ENCODE measurements around the gene MYO1A.
A peak's percentile ranks its signal among the peaks of the same experiment; 100 is the strongest.

The MYO1A gene

DNA sequence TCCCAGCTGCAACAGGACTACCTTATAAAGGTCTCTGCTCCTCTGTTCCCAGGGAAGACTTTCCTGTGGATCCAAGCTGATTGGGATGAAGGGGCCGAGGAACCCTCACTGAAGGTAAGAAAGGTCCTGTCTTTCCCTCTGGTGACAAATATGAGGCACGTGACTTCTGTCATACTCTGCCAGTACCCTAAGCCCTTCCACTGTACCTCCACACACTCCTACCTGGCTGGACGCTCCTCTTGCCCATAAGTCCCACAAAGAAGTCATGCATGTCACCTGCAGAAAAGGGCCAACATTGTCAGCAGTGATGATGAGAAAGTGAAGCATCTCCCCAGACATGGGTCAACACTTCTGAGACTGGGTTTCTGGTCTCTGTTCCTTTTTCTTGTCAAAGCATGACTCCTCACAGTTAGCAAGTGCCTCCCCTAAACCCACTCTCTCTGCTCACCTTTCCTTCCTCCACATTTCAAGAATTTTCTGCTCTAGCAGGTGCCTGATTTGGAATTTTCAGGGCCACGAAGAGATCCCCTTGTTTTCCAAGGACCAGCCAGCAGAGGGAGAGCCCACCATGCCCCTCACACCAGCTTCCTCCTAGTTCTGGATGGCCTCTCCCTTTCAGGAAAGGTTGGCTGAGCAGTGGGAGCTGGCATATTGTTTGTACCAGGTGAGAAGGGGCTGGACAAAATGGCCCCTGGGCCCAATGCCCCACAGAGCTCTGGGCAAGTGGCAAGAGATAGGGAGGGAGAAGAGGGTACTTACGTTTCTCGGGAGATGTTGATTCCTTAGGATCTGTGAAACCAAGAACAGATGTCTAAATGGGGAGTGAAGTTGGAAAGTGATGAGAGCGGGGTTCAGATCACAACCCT, 37.1 kb downstream of the MYO1A start:
- DNase-seq: no peak

DNA sequence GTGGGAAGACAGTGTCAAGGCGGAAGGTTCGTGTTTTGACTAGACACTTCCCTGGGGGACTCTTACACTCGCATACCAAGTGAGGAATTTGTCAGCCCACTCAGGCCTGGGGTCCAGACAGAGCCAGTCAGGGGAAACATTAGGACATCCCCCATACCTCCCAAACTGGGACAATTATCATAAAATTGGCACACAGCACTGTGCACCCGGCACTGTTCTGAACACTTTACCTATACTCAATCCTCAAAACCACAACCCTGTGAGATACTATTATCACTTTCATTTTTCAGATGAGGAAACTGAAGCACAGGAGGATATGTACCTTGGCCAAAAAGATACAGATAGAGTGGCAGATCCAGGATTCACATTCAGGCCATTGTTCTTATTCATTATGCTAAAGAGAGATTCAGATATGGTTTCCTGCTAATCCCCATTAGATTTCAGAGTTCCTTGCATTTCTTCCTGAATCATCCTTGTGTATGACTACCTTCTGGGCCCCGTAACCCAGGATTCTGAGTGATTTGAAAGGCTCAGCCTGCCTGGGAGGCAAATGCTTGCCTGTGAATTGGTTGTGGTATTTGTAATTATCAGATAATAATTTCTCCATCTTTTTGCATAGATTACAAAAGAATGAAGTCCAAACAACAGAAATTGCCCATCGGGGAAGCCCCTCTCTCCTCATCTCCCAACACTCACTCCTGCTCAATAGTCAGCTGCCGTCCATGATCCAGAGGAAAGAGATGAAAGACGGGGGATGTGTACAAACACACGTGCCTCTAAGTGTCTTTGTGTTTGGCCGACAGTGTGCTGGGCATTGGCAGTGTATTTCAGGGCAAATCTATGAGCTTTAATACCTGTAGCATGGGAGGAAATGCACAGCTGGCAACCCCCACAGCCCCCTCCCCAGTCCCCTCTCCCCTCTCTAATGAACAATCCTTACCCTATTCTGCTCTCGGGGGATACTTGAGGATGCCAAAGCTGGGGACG, 38.2 kb downstream of the MYO1A start:
- DNase-seq: no peak

DNA sequence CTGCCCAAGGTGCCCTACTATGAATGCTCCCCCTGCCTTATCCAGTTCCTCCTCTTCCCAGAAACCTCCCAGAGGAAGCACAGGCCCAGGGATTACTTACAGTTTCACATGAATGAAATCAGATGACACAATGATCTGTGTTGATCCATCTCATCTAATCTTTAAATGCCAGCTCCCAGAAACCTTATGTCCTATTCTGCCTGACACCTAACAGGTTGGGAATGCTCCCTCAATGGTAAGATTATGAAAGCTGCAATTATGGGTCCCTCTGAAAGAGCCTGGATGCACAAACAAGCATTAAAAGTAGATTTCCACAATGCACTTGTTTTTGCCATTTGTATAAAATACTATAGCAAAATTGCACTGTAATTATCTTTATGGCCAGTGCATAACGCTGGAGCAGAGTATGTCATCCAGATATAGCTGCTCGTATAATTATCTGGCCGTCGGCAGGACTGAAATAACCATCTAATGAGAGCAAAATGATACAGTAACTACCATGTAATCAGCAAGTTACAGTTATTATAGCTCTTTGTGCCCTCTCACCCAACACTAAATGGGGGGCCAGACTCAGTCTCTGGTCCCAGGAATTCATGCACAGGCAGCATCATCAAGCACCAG, 39.2 kb downstream of the MYO1A start:
- DNase-seq: no peak

DNA sequence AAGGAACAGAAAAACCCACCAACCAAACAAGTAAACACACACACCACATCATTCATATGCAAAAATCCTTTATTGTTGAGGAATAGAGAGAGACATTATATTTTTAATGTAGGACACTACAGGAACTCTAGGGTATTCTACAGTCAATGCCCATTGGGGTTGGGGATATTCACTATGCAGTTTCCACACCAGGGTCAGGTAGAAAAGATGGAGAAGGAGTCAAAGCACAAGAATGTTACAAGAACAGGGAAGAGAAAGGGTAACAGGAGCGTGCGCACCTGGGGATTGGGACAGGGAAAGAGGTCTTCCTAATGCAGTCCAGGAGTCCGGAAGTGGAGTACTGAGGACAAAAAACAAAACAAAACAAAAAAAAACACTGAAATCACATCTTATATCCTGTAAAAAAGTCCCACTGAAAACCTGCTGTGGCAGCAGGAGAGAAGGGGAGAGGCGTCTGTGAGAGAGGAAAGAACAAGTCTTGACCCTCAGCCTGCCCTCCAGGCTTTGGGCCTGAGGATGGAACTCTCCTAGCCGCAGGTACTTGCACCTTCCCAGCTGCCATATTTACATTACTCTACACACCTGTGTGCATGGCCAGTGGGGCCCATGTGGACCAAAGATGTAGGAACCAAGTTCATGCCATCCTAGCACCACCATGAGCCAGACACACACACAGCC, 39.8 kb downstream of the MYO1A start:
- DNase-seq: no peak

GRCh38 chr12:57008178-57008577, 41.8 kb downstream of the MYO1A start:
- DNase-seq: no peak

DNA sequence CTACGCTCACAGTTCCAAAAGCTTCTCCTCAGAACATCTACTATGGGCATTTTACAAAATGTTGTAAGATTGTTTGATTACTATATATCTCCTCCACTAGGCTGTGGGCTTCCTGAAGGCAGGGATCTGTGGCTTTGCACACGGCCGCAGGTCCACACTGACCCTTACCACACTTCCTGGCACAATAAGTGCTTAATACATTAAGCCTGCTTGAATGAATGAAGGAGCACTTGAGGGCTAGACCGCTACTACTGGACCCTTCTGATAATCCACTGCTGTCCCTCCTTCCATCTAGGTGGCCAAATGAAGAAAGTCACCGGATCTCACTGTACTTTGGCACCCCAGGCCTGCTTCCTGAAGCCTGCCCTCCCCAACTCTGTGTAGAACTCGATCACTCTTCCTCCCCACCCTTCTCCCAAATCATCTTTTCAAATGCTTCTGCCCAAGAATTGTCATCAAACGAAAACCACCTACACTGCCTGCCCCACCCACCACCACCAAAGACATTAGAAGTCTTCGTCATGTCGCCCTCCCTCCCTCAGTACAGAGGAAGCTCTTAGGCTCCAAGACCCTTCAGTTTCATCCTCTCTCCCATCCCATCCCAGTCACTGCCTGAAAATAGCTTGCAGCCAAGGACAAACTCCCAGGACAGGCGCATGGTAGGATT, 43.0 kb downstream of the MYO1A start:
- DNase-seq: no peak

DNA sequence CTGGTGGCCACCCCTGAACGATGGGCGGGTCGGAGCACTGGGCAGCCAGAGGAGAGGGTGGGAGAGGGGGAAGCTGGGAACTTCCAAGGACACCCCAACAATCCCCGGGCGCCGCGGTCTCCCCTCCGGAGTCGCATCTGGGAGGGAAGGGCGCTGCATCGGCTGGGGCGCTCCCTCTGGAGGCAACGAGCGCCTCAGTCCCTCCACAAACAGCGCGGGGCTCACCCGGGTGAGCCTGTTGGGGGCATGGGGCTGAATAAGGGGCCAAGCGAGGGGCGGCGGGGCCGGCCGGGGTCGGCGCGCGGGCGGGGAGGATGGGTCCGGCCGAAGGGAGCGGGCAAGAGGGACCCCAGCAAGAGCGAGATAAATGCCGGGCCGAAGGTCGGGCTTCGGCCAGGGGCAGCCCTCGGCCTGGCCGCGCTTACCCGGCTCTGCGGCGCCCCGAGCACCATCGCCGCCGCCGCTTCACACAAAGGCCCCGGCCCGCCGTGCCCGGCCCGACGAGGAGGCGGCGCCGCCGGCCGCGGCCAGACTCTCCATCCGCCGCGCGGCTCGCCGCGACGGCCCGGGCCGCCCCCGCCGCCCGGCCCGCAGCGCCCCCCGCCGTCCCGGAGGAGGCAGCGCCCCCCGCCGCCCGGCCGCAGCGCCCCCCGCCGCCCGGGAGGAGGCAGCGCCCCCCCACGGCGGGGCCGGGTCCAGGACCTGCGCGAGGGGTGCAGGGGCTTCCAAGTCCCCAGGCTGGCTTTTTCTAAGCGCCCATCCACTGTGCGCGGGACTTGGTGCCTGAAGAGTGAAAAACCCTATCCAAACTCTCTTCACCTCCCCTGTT, 43.7 kb downstream of the MYO1A start, which contains the start of gene ZBTB39:
Gene ZBTB39 (minus strand): TSS at position 567 of the 829 bp plus-strand sequence. CDS start 1,629 bp downstream, outside the sequence.
- peak; percentile 63 for DNase-seq

DNA sequence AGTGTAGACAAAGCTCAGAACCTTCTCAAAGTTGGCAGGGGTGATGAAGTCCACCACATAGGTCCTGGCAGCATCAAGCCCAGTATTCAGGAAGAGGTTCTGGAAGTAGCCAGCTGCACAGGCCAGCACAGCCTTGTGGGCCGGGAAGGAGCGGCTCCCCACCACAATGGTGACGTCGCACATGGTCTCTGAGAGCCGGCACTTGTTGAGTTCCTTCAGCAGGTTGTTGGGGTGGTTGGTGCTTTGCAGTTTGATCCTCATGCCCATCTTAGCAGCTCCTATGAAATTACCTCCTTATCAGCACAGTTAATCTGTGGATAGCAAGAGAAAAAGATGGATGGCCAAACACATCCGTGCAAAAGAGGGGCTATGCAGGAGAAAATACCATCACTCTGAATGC, 45.3 kb downstream of the MYO1A start:
- no peak for DNase-seq

GRCh38 chr12:57003395-57003794, 46.5 kb downstream of the MYO1A start:
- DNase-seq: no peak

DNA sequence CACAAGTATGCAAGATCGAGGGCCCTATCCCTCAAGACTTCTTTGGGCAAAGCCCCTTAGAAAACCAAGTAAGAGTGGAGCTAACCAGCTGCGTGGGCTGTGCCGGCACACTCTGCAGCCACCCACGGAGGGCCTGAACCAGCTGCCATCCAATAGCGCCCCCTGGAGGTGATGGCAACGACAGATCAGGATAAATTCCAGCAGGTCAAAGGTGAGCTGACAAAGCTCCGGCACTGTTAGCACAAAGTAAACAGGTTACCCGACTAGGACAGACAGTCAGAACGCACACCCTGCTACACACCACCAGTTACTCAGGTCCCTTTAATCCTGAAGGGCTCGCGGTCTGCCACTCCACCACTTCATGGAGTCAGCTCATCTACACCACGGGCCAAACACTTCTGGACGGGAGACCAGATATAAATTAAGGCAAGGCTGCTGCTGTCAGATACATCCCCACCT, 48.5 kb downstream of the MYO1A start:
- peak; percentile 78 for DNase-seq

DNA sequence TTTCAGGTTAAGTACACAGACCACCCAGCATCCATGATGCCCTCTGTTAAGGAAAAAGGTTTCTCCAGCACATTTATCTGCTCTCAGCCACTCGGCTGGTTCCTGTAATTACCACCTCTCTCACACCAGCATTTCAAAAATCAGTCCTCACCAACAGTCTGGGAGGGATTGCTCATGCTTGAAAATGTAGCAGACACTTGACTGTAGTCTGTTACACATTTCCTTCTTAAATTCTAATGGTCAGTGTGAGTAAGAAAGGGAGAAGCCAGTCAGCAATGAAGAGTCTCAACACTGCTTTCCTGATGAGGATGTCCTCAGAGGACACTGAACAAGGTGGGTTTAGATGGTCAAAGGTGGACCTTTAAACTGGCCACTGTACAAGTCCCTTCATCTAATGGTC, 49.5 kb downstream of the MYO1A start:
- no peak for DNase-seq

- DNase-seq: no peak
Observed at GRCh38 chr12:56999456-56999855, 50.5 kb downstream of the MYO1A start.

- DNase-seq: peak; percentile 59
Observed at GRCh38 chr12:56998981-56999380, 50.9 kb downstream of the MYO1A start.

- DNase-seq: no peak
Observed at GRCh38 chr12:56998316-56998715, 51.6 kb downstream of the MYO1A start.

- no peak for DNase-seq
Observed at GRCh38 chr12:56996793-56997545, 53.0 kb downstream of the MYO1A start.

DNA sequence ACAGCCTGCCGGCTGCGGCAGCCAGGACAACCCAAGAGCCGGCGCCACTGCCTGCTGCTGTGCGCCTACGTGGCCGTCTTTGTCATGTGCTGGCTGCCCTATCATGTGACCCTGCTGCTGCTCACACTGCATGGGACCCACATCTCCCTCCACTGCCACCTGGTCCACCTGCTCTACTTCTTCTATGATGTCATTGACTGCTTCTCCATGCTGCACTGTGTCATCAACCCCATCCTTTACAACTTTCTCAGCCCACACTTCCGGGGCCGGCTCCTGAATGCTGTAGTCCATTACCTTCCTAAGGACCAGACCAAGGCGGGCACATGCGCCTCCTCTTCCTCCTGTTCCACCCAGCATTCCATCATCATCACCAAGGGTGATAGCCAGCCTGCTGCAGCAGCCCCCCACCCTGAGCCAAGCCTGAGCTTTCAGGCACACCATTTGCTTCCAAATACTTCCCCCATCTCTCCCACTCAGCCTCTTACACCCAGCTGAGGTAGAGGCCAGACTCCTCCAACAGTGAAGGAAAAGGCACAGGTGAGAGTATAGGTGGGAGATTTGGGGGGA, 53.9 kb downstream of the MYO1A start:
- DNase-seq: no peak

DNA sequence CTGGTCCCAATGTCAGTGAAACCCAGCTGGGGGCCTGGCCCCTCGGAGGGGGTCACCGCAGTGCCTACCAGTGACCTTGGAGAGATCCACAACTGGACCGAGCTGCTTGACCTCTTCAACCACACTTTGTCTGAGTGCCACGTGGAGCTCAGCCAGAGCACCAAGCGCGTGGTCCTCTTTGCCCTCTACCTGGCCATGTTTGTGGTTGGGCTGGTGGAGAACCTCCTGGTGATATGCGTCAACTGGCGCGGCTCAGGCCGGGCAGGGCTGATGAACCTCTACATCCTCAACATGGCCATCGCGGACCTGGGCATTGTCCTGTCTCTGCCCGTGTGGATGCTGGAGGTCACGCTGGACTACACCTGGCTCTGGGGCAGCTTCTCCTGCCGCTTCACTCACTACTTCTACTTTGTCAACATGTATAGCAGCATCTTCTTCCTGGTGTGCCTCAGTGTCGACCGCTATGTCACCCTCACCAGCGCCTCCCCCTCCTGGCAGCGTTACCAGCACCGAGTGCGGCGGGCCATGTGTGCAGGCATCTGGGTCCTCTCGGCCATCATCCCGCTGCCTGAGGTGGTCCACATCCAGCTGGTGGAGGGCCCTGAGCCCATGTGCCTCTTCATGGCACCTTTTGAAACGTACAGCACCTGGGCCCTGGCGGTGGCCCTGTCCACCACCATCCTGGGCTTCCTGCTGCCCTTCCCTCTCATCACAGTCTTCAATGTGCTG, 54.6 kb downstream of the MYO1A start:
- no peak for DNase-seq

DNA sequence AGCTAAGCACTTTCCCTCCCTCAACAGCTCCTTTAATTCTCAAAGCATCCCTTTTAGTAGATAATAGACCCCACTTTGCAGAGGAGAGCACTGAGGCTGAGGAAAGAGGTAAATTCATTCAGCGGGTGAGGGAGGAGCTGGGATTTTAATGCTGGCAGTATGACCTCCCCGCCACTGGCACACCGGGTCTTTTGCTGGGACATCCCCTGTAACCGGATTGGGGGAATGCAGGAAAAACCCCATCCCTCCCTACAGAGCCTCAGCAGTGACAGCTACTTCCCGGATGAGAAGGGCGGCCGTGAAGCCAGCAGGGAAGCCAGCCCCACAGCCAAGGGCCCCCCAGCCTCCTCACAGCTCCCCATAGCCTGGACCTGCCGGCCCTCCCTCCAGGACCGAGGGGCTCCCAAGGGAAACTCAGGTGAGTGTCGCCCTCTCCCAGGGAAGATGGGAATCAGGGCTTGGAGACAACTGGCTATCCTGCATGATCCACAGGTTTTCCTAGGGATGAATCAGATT, 55.6 kb downstream of the MYO1A start:
- DNase-seq: no peak

DNA sequence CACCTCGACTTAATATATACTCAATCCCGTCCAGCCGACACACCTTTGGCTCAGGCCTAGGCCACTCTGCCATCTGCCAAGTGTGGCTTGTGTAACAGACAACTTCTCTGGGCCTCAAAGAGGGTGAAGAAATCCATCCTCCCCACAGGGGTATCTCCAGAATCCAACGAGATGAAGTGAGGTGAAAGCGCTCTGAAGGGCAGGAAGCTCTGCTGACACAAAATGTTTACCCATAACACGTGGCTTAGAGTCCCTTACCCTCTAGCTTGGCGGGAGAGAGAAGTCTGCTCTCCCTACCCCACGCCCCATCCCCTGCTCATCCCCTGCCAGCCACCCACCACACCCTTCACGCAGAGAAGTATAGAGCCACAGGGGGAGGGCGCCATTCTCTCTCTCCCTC, 56.6 kb downstream of the MYO1A start:
- no peak for DNase-seq
